GM23338 (cell line): ENCODE results near the gene TSPAN3. TPM values are rescaled to one million over a fixed set of nuclear protein-coding genes. Genes with fewer than 3 reads are reported as not detected.

Source experiments
- ATAC-seq: fragments of 200-7000 bp; cut with Tn5 transposase; 3 replicates; pipeline ENCODE4 v1.9.1; 2020
- DNase-seq: peaks from one replicate; pipeline ENCODE4 v3.0.0-alpha.2; 2015; ENCODE audit warnings: low spot score
- H2AFZ ChIP-seq: fragments of 200-600 bp; sonication (generic); 2 replicates; pipeline ENCODE4 v1.8.0; 2016; ENCODE audit warnings: antibody characterized with exemption, mild to moderate bottlenecking, moderate library complexity
- H3F3A ChIP-seq: fragments of 200-600 bp; sonication (generic); replicated peaks from 2 replicates; pipeline ENCODE4 v1.8.0; 2017; ENCODE audit warnings: antibody characterized with exemption, mixed run types, low read depth
- H3K27ac ChIP-seq: fragments of 200-600 bp; sonication (generic); 2 replicates; pipeline ENCODE4 v1.6.1; 2016; ENCODE audit warnings: low read depth
- H3K27me3 ChIP-seq: fragments of 200-600 bp; sonication (generic); 2 replicates; pipeline ENCODE4 v1.8.0; 2016; ENCODE audit warnings: mild to moderate bottlenecking, mixed run types, moderate library complexity; ENCODE audit not compliant: insufficient read depth
- H3K36me3 ChIP-seq: fragments of 200-600 bp; sonication (generic); 2 replicates; pipeline ENCODE4 v1.8.0; 2016; ENCODE audit warnings: mild to moderate bottlenecking; ENCODE audit not compliant: insufficient read depth
- H3K4me1 ChIP-seq: fragments of 200-600 bp; sonication (generic); 2 replicates; pipeline ENCODE4 v1.8.0; 2016; ENCODE audit warnings: mild to moderate bottlenecking, moderate library complexity; ENCODE audit not compliant: insufficient read depth
- H3K4me2 ChIP-seq: fragments of 200-600 bp; sonication (generic); 2 replicates; pipeline ENCODE4 v1.7.1; 2017; ENCODE audit warnings: mixed run types
- H3K4me3 ChIP-seq: fragments of 200-600 bp; sonication (generic); 2 replicates; pipeline ENCODE4 v1.6.1; 2016; ENCODE audit warnings: mixed run types
- H3K79me2 ChIP-seq: fragments of 200-600 bp; sonication (generic); replicated peaks from 2 replicates; pipeline ENCODE4 v1.8.0; 2017; ENCODE audit warnings: mild to moderate bottlenecking; ENCODE audit not compliant: insufficient read depth
- H3K9me2 ChIP-seq: fragments of 200-600 bp; sonication (generic); 2 replicates; pipeline ENCODE4 v1.8.0; 2017; ENCODE audit not compliant: insufficient read depth
- H4K20me1 ChIP-seq: fragments of 200-600 bp; sonication (generic); replicated peaks from 2 replicates; pipeline ENCODE4 v1.8.0; 2017; ENCODE audit warnings: mild to moderate bottlenecking; ENCODE audit not compliant: insufficient read depth
- H3K27ac Mint-ChIP-seq: 2 replicates; pipeline ENCODE4 v1.8.0; 2020; ENCODE audit warnings: inconsistent platforms, mild to moderate bottlenecking, moderate library complexity, mixed read lengths
- H3K27me3 Mint-ChIP-seq: 3 replicates; pipeline ENCODE4 v1.8.0; 2022; ENCODE audit warnings: low read depth, mild to moderate bottlenecking, moderate library complexity, mixed read lengths, inconsistent platforms; ENCODE audit not compliant: insufficient read depth, poor library complexity
- H3K36me3 Mint-ChIP-seq: 3 replicates; pipeline ENCODE4 v1.8.0; 2021; ENCODE audit warnings: low read depth, mild to moderate bottlenecking, inconsistent platforms, moderate library complexity, mixed read lengths
- H3K4me1 Mint-ChIP-seq: 3 replicates; pipeline ENCODE4 v1.8.0; 2020; ENCODE audit warnings: mild to moderate bottlenecking, inconsistent platforms, mixed read lengths
- H3K4me3 Mint-ChIP-seq: 3 replicates; pipeline ENCODE4 v1.8.0; 2021; ENCODE audit warnings: moderate library complexity, mild to moderate bottlenecking, inconsistent platforms, mixed read lengths
- H3K9me3 Mint-ChIP-seq: 3 replicates; pipeline ENCODE4 v1.8.0; 2020; ENCODE audit warnings: moderate library complexity, mild to moderate bottlenecking, inconsistent platforms, mixed read lengths
- CREB1 ChIP-seq: fragments of 250-450 bp; sonication (Bioruptor Pico); IDR thresholded peaks from 2 replicates; pipeline ENCODE4 v1.5.0; 2020; ENCODE audit warnings: low read depth, mild to moderate bottlenecking, moderate library complexity
- CTCF ChIP-seq, 2 experiments: fragments of 200-600 bp in 1 of 2; sonication (generic) in 1 of 2; conservative IDR thresholded peaks; 2 replicates each; pipeline versions ENCODE4 v1.5.1 to v1.6.1; 2016 to 2017; ENCODE audit warnings: antibody characterized with exemption in 2 of 2, low read depth in 2 of 2, mild to moderate bottlenecking in 2 of 2, moderate library complexity in 1 of 2
- NANOG ChIP-seq: IDR thresholded peaks from 2 replicates; pipeline ENCODE4 v1.6.1; 2016; ENCODE audit warnings: antibody characterized with exemption, borderline replicate concordance
- REST ChIP-seq: IDR thresholded peaks from one replicate; pipeline ENCODE4 v1.6.1; 2018; ENCODE audit warnings: antibody characterized with exemption; ENCODE audit not compliant: unreplicated experiment
- ZNF114 ChIP-seq: fragments of 250-450 bp; sonication (Bioruptor Pico); IDR thresholded peaks from 2 replicates; pipeline ENCODE4 v1.5.0; 2020; ENCODE audit warnings: mild to moderate bottlenecking, moderate library complexity
- ZNF462 ChIP-seq: fragments of 250-450 bp; sonication (Bioruptor Pico); IDR thresholded peaks from 2 replicates; pipeline ENCODE4 v1.5.0; 2020; ENCODE audit warnings: mild to moderate bottlenecking, moderate library complexity
- polyA plus RNA-seq: library from polyadenylated mRNA; unstranded; fragments of >200 nt; fragmentation: Nextera tagmentation; extraction: Ambion mirVana; gene quantifications from 2 replicates; pipeline ENCODE4 v1.2.1, GENCODE V29; 2016
- total RNA-seq: library from RNA; depleted of rRNA; stranded (reverse); fragments of >200 nt; shearing (Covaris generic); gene quantifications from 2 replicates; pipeline ENCODE4 v1.2.3, GENCODE V29; 2014

Gene TSPAN3
- total and polyA plus RNA-seq, 2 experiments from 2014 or later: 72.5 to 159 TPM

GRCh38 chr15:77019521-77020331, 51.2 kb downstream of the TSPAN3 start:
- H4K20me1 ChIP-seq: no peaks in the 10 kb centered on the region
- Mint-ChIP-seq H3K4me3 (no peak overlapping the region), H3K9me3 (no peaks in the 10 kb centered on the region; the same call in 2 of the 3 replicates), H3K36me3 (no peaks in the 10 kb centered on the region; the same call in 2 of the 3 replicates), H3K4me1 (no peaks in the 10 kb centered on the region; the same call in 2 of the 3 replicates), H3K27ac (no peak overlapping the region), H3K27me3 (peaks cover 10% of the 10 kb centered on the region)
- H3K27me3 ChIP-seq: no peaks in the 10 kb centered on the region
- ATAC-seq (no peak), DNase-seq (no peak)
- H3F3A ChIP-seq: no peaks in the 10 kb centered on the region
- H3K4me1 ChIP-seq: no peaks in the 10 kb centered on the region
- no peak overlapping the region for H3K4me2 ChIP-seq
- H3K36me3 ChIP-seq: no peaks in the 10 kb centered on the region
- no peaks in the 10 kb centered on the region for H3K79me2 ChIP-seq
- H3K9me2 ChIP-seq: no peaks in the 10 kb centered on the region
- H2AFZ ChIP-seq: no peak overlapping the region
- no peak for TF ChIP-seq NANOG
- no peak for TF ChIP-seq REST
- TF ChIP-seq CTCF (conservative IDR thresholded peaks at IDR 0.05; ENCODE audit: low read depth in 2 of 2): no peak
- no peak for TF ChIP-seq ZNF462
- no peak for TF ChIP-seq CREB1 (CRISPR knock-in tag)
- TF ChIP-seq ZNF114 (CRISPR knock-in tag): no peak
- H3K4me3 ChIP-seq: no peak overlapping the region
- H3K27ac ChIP-seq: no peak overlapping the region
